Neural progenitor cell (in vitro differentiated cells): ENCODE measurements around the gene ITPR1. TPM values are rescaled to one million over a fixed set of nuclear protein-coding genes. Genes with fewer than 3 reads are reported as not detected.

ENCODE experiments used
- DNase-seq: peaks from one replicate; pipeline ENCODE4 v3.0.0-alpha.2; 2016; ENCODE audit warnings: low spot score
- H2AFZ ChIP-seq: fragments of 200-600 bp; sonication (generic); replicated peaks from 2 replicates; pipeline ENCODE4 v1.6.1; 2016; ENCODE audit warnings: antibody characterized with exemption
- H3F3A ChIP-seq: fragments of 200-600 bp; sonication (generic); 2 replicates; pipeline ENCODE4 v1.6.1; 2016; ENCODE audit warnings: antibody characterized with exemption, low read depth
- H3K27ac ChIP-seq: fragments of 200-600 bp; sonication (generic); 2 replicates; pipeline ENCODE4 v1.5.1; 2016; ENCODE audit warnings: mild to moderate bottlenecking
- H3K27me3 ChIP-seq: fragments of 200-600 bp; sonication (generic); 2 replicates; pipeline ENCODE4 v1.6.1; 2016; ENCODE audit warnings: mild to moderate bottlenecking, moderate library complexity
- H3K36me3 ChIP-seq: fragments of 200-600 bp; sonication (generic); 2 replicates; pipeline ENCODE4 v1.5.1; 2016
- H3K4me1 ChIP-seq: fragments of 200-600 bp; sonication (generic); 2 replicates; pipeline ENCODE4 v1.6.1; 2016; ENCODE audit warnings: mixed run types
- H3K4me2 ChIP-seq: fragments of 200-600 bp; sonication (generic); 2 replicates; pipeline ENCODE4 v1.6.1; 2016
- H3K4me3 ChIP-seq: fragments of 200-600 bp; sonication (generic); 2 replicates; pipeline ENCODE4 v1.5.1; 2016
- H3K79me2 ChIP-seq: fragments of 200-600 bp; sonication (generic); 2 replicates; pipeline ENCODE4 v1.6.1; 2016; ENCODE audit warnings: low read depth
- H3K9ac ChIP-seq: fragments of 200-600 bp; sonication (generic); 2 replicates; pipeline ENCODE4 v1.6.1; 2016
- H3K9me3 ChIP-seq: fragments of 200-600 bp; sonication (generic); 2 replicates; pipeline ENCODE4 v1.5.1; 2016; ENCODE audit warnings: low read depth
- H4K20me1 ChIP-seq: fragments of 200-600 bp; sonication (generic); 2 replicates; pipeline ENCODE4 v1.6.1; 2016; ENCODE audit warnings: low read depth
- H3K27ac Mint-ChIP-seq: 3 replicates; pipeline ENCODE4 v1.8.0; 2021; ENCODE audit warnings: mixed read lengths
- H3K27me3 Mint-ChIP-seq: 2 replicates; pipeline ENCODE4 v1.8.0; 2022; ENCODE audit warnings: low read depth, mild to moderate bottlenecking, inconsistent platforms, moderate library complexity, mixed read lengths; ENCODE audit not compliant: insufficient read depth
- H3K36me3 Mint-ChIP-seq: 3 replicates; pipeline ENCODE4 v1.8.0; 2021; ENCODE audit warnings: mixed read lengths
- H3K4me1 Mint-ChIP-seq: 3 replicates; pipeline ENCODE4 v1.8.0; 2021; ENCODE audit warnings: mixed read lengths
- H3K4me3 Mint-ChIP-seq: 3 replicates; pipeline ENCODE4 v1.8.0; 2021; ENCODE audit warnings: mild to moderate bottlenecking, moderate library complexity, mixed read lengths
- H3K9me3 Mint-ChIP-seq: 3 replicates; pipeline ENCODE4 v1.8.0; 2020; ENCODE audit warnings: mixed read lengths
- CTCF ChIP-seq: fragments of 200-600 bp; sonication (generic); IDR thresholded peaks from 2 replicates; pipeline ENCODE4 v1.5.1; 2017; ENCODE audit warnings: antibody characterized with exemption, mild to moderate bottlenecking
- EZH2 ChIP-seq: fragments of 200-600 bp; sonication (generic); IDR thresholded peaks from 2 replicates; pipeline ENCODE4 v1.6.1; 2017; ENCODE audit warnings: antibody characterized with exemption, mild to moderate bottlenecking, moderate library complexity
- EZH2phosphoT487 ChIP-seq: fragments of 200-600 bp; sonication (generic); IDR thresholded peaks from 2 replicates; pipeline ENCODE4 v1.6.1; 2017; ENCODE audit warnings: antibody characterized with exemption
- total RNA-seq: library from RNA; depleted of rRNA; stranded (reverse); fragments of >200 nt; gene quantifications from 2 replicates; pipeline ENCODE4 v1.2.3, GENCODE V29; 2015; ENCODE audit warnings: low replicate concordance

ITPR1 gene
- total RNA-seq, 1 donor from 2014 or later: 5.0 TPM

GRCh38 chr3:4824926-4825325 is 331.8 kb downstream of the ITPR1 start:
- no peaks in the 10 kb centered on the region for H4K20me1 ChIP-seq
- H2AFZ ChIP-seq: no peak overlapping the region
- no peaks in the 10 kb centered on the region for H3K79me2 ChIP-seq
- H3K4me2 ChIP-seq: no peak overlapping the region
- H3K4me3 ChIP-seq: no peak overlapping the region
- H3K9me3 ChIP-seq: no peaks in the 10 kb centered on the region
- no peaks in the 10 kb centered on the region for H3K27me3 ChIP-seq
- peaks cover 3% of the 10 kb centered on the region for H3K36me3 Mint-ChIP-seq
- no peak overlapping the region for H3K9ac ChIP-seq
- no peak overlapping the region for H3K27ac Mint-ChIP-seq
- H3K4me1 Mint-ChIP-seq: peaks cover 27% of the 10 kb centered on the region
- no peaks in the 10 kb centered on the region for H3F3A ChIP-seq
- no peaks in the 10 kb centered on the region for H3K4me1 ChIP-seq
- H3K4me3 Mint-ChIP-seq: no peak overlapping the region
- DNase-seq: no peak
- no peaks in the 10 kb centered on the region for H3K27me3 Mint-ChIP-seq
- no peak for TF ChIP-seq CTCF
- no peak for TF ChIP-seq EZH2phosphoT487
- TF ChIP-seq EZH2: no peak
- H3K9me3 Mint-ChIP-seq: no peaks in the 10 kb centered on the region
- no peak overlapping the region for H3K27ac ChIP-seq
- H3K36me3 ChIP-seq: no peaks in the 10 kb centered on the region

- Histone ChIP-seq H2AFZ (no peak overlapping the region), H3K36me3 (no peaks in the 10 kb centered on the region), H3F3A (no peaks in the 10 kb centered on the region), H3K79me2 (no peaks in the 10 kb centered on the region), H3K27me3 (no peaks in the 10 kb centered on the region), H3K9me3 (no peaks in the 10 kb centered on the region), H4K20me1 (no peaks in the 10 kb centered on the region), H3K9ac (no peak overlapping the region), H3K27ac (no peak overlapping the region), H3K4me2 (no peak overlapping the region), H3K4me3 (no peak overlapping the region), H3K4me1 (no peaks in the 10 kb centered on the region)
- peak overlapping the region; percentile 2 for H3K27ac Mint-ChIP-seq
- H3K4me1 Mint-ChIP-seq: peaks cover 23% of the 10 kb centered on the region
- no peaks in the 10 kb centered on the region for H3K27me3 Mint-ChIP-seq
- TF ChIP-seq EZH2: no peak
- TF ChIP-seq EZH2phosphoT487: no peak
- TF ChIP-seq CTCF: no peak
- H3K9me3 Mint-ChIP-seq: no peaks in the 10 kb centered on the region
- DNase-seq: no peak
- peaks cover 3% of the 10 kb centered on the region for H3K36me3 Mint-ChIP-seq
- no peak overlapping the region for H3K4me3 Mint-ChIP-seq
These were observed 332.5 kb downstream of the ITPR1 start for GRCh38 chr3:4825436-4826236.

GRCh38 chr3:4826237-4827100 is 333.3 kb downstream of the ITPR1 start:
- TF ChIP-seq CTCF: no peak
- no peak for TF ChIP-seq EZH2phosphoT487
- no peak overlapping the region for H2AFZ ChIP-seq
- no peak overlapping the region for H3K27ac Mint-ChIP-seq
- H3K9me3 Mint-ChIP-seq: no peaks in the 10 kb centered on the region
- H3K4me2 ChIP-seq: no peak overlapping the region
- H3K4me3 ChIP-seq: no peak overlapping the region
- H3K4me1 Mint-ChIP-seq: peaks cover 30% of the 10 kb centered on the region
- H3K36me3 Mint-ChIP-seq: peaks cover 2% of the 10 kb centered on the region
- H3F3A ChIP-seq: no peaks in the 10 kb centered on the region
- H3K36me3 ChIP-seq: no peaks in the 10 kb centered on the region
- no peak overlapping the region for H3K27ac ChIP-seq
- no peak overlapping the region for H3K9ac ChIP-seq
- no peak for DNase-seq
- H3K4me1 ChIP-seq: no peaks in the 10 kb centered on the region
- H3K9me3 ChIP-seq: no peaks in the 10 kb centered on the region
- H3K27me3 ChIP-seq: no peaks in the 10 kb centered on the region
- no peaks in the 10 kb centered on the region for H3K27me3 Mint-ChIP-seq
- H3K79me2 ChIP-seq: no peaks in the 10 kb centered on the region
- no peaks in the 10 kb centered on the region for H4K20me1 ChIP-seq
- no peak overlapping the region for H3K4me3 Mint-ChIP-seq
